HepG2 (cell line): ENCODE measurements around the gene SERTAD2. TPM values are rescaled to one million over a fixed set of nuclear protein-coding genes. Genes with fewer than 3 reads are reported as not detected.

Experiments
- AKNA ChIP-seq: sonication (generic); formaldehyde crosslinking; IDR thresholded peaks from 2 replicates; pipeline ENCODE4 v1.4.0; 2020; ENCODE audit warnings: missing genetic modification reagents, borderline replicate concordance
- CEBPG ChIP-seq: IDR thresholded peaks from 2 replicates; pipeline ENCODE4 v1.6.1; 2016
- DNMT3B ChIP-seq: conservative IDR thresholded peaks from 2 replicates; pipeline ENCODE4 v1.6.1; 2016; ENCODE audit warnings: missing biosample characterization, control low read depth
- EP300 ChIP-seq, 3 experiments: sonication (generic) in 1 of 3; formaldehyde crosslinking in 1 of 3; IDR thresholded peaks; 2 replicates each; pipeline versions ENCODE4 v1.5.1 to v1.6.1; 2011 to 2020; ENCODE audit warnings: low read depth in 2 of 3, low read length in 2 of 3, borderline replicate concordance in 1 of 3, improper control_type of control experiment in 1 of 3, mild to moderate bottlenecking in 1 of 3, missing genetic modification reagents in 1 of 3, moderate library complexity in 1 of 3
- HMG20A ChIP-seq: IDR thresholded peaks from 2 replicates; pipeline ENCODE4 v1.6.1; 2016; ENCODE audit warnings: borderline replicate concordance
- HNF4A ChIP-seq: sonication (generic); formaldehyde crosslinking; IDR thresholded peaks from 2 replicates; pipeline ENCODE4 v1.4.0; 2020; ENCODE audit warnings: missing genetic modification reagents
- MED1 ChIP-seq: sonication (generic); formaldehyde crosslinking; IDR thresholded peaks from 2 replicates; pipeline ENCODE4 v1.4.0; 2020; ENCODE audit warnings: missing genetic modification reagents
- PAXIP1 ChIP-seq: sonication (generic); formaldehyde crosslinking; conservative IDR thresholded peaks from 2 replicates; pipeline ENCODE4 v1.4.0; 2020; ENCODE audit warnings: mild to moderate bottlenecking, missing genetic modification reagents, moderate library complexity
- PHF8 ChIP-seq: sonication (generic); formaldehyde crosslinking; IDR thresholded peaks from 2 replicates; pipeline ENCODE4 v1.5.0; 2020; ENCODE audit warnings: missing genetic modification reagents
- POGZ ChIP-seq: sonication (generic); formaldehyde crosslinking; IDR thresholded peaks from 2 replicates; pipeline ENCODE4 v1.4.0; 2020; ENCODE audit warnings: mild to moderate bottlenecking, missing genetic modification reagents
- RCOR2 ChIP-seq: IDR thresholded peaks from 2 replicates; pipeline ENCODE4 v1.6.1; 2016; ENCODE audit warnings: missing biosample characterization, missing genetic modification reagents
- SALL1 ChIP-seq: sonication (generic); formaldehyde crosslinking; IDR thresholded peaks from 2 replicates; pipeline ENCODE4 v1.8.0; 2022; ENCODE audit warnings: mild to moderate bottlenecking, missing genetic modification reagents
- SOX13 ChIP-seq, 3 experiments: fragments of 450-650 bp in 1 of 3; sonication (generic) in 1 of 3; formaldehyde crosslinking in 1 of 3; IDR thresholded peaks in 2 of 3; conservative IDR thresholded peaks in 1 of 3; 2 replicates each; pipeline versions ENCODE4 v1.5.0 to v1.6.1; 2016 to 2020; ENCODE audit warnings: antibody characterized with exemption in 1 of 3, mild to moderate bottlenecking in 1 of 3, missing compliant biosample characterization in 1 of 3, missing genetic modification reagents in 1 of 3, moderate library complexity in 1 of 3
- SP4 ChIP-seq: sonication (generic); formaldehyde crosslinking; IDR thresholded peaks from 2 replicates; pipeline ENCODE4 v1.8.1; 2023; ENCODE audit warnings: mild to moderate bottlenecking, missing genetic modification reagents
- STAG1 ChIP-seq: sonication (generic); formaldehyde crosslinking; IDR thresholded peaks from 2 replicates; pipeline ENCODE4 v1.4.0; 2020; ENCODE audit warnings: missing genetic modification reagents
- TARDBP ChIP-seq: sonication (generic); formaldehyde crosslinking; IDR thresholded peaks from 2 replicates; pipeline ENCODE4 v1.8.0; 2022; ENCODE audit warnings: mild to moderate bottlenecking, missing genetic modification reagents
- TEAD3 ChIP-seq: optimal IDR thresholded peaks from 2 replicates; pipeline ENCODE3; 2016; ENCODE audit warnings: borderline replicate concordance
- ZNF264 ChIP-seq: sonication (generic); formaldehyde crosslinking; IDR thresholded peaks from 2 replicates; pipeline ENCODE4 v1.4.0; 2020; ENCODE audit warnings: missing genetic modification reagents
- ZNF446 ChIP-seq: sonication (generic); formaldehyde crosslinking; IDR thresholded peaks from 2 replicates; pipeline ENCODE4 v1.5.0; 2020; ENCODE audit warnings: mild to moderate bottlenecking, missing genetic modification reagents
- ZNF710 ChIP-seq: sonication (generic); formaldehyde crosslinking; IDR thresholded peaks from 2 replicates; pipeline ENCODE4 v1.5.0; 2020; ENCODE audit warnings: mild to moderate bottlenecking, missing genetic modification reagents, borderline replicate concordance
- polyA plus RNA-seq, 8 experiments: library from polyadenylated mRNA; depleted of rRNA in 3 of 8; stranded (reverse) in 7 of 8; unstranded in 1 of 8; fragments of >200 nt; fragmentation: Illumina TruSeq in 4 of 8; extraction: Trizol in 4 of 8; gene quantifications; 2 replicates each; pipeline versions ENCODE4 v1.2.1 to v1.2.3, GENCODE V29; 2011 to 2016; ENCODE audit warnings: low read depth in 4 of 8, missing spikeins in 1 of 8, mixed read lengths in 1 of 8; ENCODE audit not compliant: insufficient read depth in 1 of 8
- total RNA-seq, 5 experiments: library from RNA; depleted of rRNA; stranded (reverse); fragments of >200 nt; fragmentation: Illumina TruSeq; extraction: Trizol; gene quantifications; 2 replicates each; pipeline ENCODE4 v1.2.3, GENCODE V29; 2016; ENCODE audit warnings: low read depth in 1 of 5

The SERTAD2 gene
- total and polyA plus RNA-seq, 2 of the 13 experiments (the other 11 are each of a cell fraction or from before 2014, with no cell fraction given), result 6.7 to 22.6 TPM

GRCh38 chr2:64656379-64656778 lies 2.7 kb upstream of the SERTAD2 start (continued):
- peak; percentile 72 for TF ChIP-seq SALL1
- peak; percentile 30; the same call in 1 of the 2 replicates for TF ChIP-seq POGZ (CRISPR knock-in tag)
- peak; percentile 57 for TF ChIP-seq MED1 (CRISPR knock-in tag)
- TF ChIP-seq STAG1, result 0 out of 2 replicates have a peak, but pooled peaks have one; percentile 13
- TF ChIP-seq HMG20A (CRISPR knock-in tag), result peak; percentile 20; the same call in 1 of the 2 replicates
- TF ChIP-seq CEBPG (CRISPR knock-in tag), result 0 out of 2 replicates have a peak, but pooled peaks have one; percentile 9
- TF ChIP-seq TARDBP (CRISPR knock-in tag), result peak; percentile 45; the same call in 1 of the 2 replicates
- no peak for TF ChIP-seq ZNF446 (CRISPR knock-in tag)
- TF ChIP-seq HNF4A (CRISPR knock-in tag), result peak; percentile 64
- 0 out of 2 replicates have a peak, but pooled peaks have one; percentile 62 for TF ChIP-seq RCOR2 (CRISPR knock-in tag)
- peak in 1 of 2 experiments; percentile 59; a peak in 2 of 4 replicates for TF ChIP-seq EP300 (IDR thresholded peaks at IDR 0.05; ENCODE audit: low read depth in 2 of 2, low read length in 2 of 2)
- TF ChIP-seq EP300 (CRISPR knock-in tag; IDR thresholded peaks at IDR 0.05; ENCODE audit: borderline replicate concordance), result no peak
- TF ChIP-seq PAXIP1, result peak; percentile 47
- TF ChIP-seq TEAD3, result peak; percentile 90
- no peak for TF ChIP-seq PHF8 (CRISPR knock-in tag)
- TF ChIP-seq AKNA (CRISPR knock-in tag), result no peak
- 0 out of 2 replicates have a peak, but pooled peaks have one; percentile 25 for TF ChIP-seq ZNF264 (CRISPR knock-in tag)
- TF ChIP-seq DNMT3B (CRISPR knock-in tag), result peak; percentile 64; the same call in 1 of the 2 replicates
- TF ChIP-seq SP4 (CRISPR knock-in tag), result no peak
- no peak for TF ChIP-seq ZNF710
- TF ChIP-seq SOX13 (IDR thresholded peaks at IDR 0.05), result no peak
- TF ChIP-seq SOX13 (CRISPR knock-in tag; conservative IDR thresholded peaks at IDR 0.05 in 1 of 2, IDR thresholded peaks at IDR 0.05 in 1 of 2), result peak in 1 of 2 experiments; percentile 42; a peak in 1 of 4 replicates
